Effector memory CD8-positive, alpha-beta T cell (primary cell): ENCODE measurements around the gene WDR82.

Experiments
- ATAC-seq: fragments of 150-1000 bp; cut with Tn5 transposase; replicated peaks from 2 replicates; pipeline ENCODE4 v1.10.0; 2021; ENCODE audit warnings: mild to moderate bottlenecking, moderate library complexity
- DNase-seq, 3 experiments: peaks; one replicate each; pipeline ENCODE4 v3.0.0; 2021
- H3K27ac Mint-ChIP-seq, 2 donors: one replicate each; pipeline ENCODE4 v1.8.0; 2022; ENCODE audit warnings: mild to moderate bottlenecking in 2 of 2, mixed read lengths in 2 of 2, moderate library complexity in 2 of 2
- H3K27me3 Mint-ChIP-seq, 2 donors: one replicate each; pipeline ENCODE4 v1.8.0; 2022; ENCODE audit warnings: mixed read lengths in 2 of 2
- H3K36me3 Mint-ChIP-seq: one replicate; pipeline ENCODE4 v1.8.0; 2022; ENCODE audit warnings: mild to moderate bottlenecking, moderate library complexity, mixed read lengths; ENCODE audit not compliant: insufficient read depth
- H3K4me1 Mint-ChIP-seq, 2 donors: one replicate each; pipeline ENCODE4 v1.8.0; 2022; ENCODE audit warnings: low read depth in 2 of 2, mixed read lengths in 2 of 2
- H3K4me3 Mint-ChIP-seq, 2 donors: one replicate each; pipeline ENCODE4 v1.8.0; 2022; ENCODE audit warnings: mild to moderate bottlenecking in 2 of 2, mixed read lengths in 2 of 2, moderate library complexity in 2 of 2
- H3K9me3 Mint-ChIP-seq, 2 donors: one replicate each; pipeline ENCODE4 v1.8.0; 2022; ENCODE audit warnings: mixed read lengths in 2 of 2

The WDR82 gene

DNA sequence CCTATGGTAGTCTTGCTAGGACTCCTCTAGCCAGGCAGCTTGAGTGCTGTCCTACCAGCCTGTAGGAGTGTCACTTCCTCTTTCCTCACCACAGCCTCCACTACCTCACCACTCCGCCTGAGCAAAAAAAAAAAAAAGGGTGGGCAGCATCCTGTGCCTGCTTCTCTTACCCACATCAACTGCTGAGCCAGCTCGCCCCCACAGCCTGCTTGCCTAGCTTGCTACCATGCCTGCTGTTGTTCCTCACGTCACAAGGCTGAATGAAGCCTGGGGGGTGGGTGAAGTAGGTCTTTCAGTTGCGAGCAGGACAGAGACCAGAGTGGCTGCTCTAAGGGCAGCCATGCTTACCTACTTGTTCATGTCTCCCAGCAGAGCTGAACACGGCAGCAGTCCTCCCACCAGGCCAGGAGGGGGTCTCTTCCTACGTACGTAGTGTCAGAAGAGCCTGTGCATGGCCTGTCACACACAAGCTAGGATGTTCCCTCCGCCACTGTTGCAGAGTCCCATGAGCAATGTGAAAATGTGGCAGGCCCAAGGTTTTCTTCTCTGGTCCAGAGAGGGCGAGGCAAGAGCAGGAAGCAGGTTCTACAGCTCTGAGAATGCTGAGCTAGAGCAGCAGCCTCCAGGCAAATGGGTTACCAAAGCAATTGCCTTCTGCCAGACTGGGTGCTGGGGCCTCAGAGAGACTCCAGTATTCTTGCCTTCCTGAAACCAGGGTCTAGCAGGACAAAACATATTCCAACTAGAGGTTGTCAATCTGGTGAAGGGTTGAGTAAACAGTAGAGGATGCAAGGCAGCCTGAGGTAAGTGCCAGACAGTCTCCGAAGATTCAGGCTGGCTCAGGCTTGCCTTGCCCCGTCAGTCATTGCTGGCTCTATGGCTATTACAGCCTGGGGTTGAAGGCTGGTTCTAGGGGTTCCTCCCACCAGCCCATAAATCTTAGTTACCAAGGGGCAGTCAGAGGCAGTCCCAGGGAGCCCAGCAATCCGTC, 24.8 kb downstream of the WDR82 start:
- H3K4me1 Mint-ChIP-seq: peaks cover 49 to 62% of the 10 kb centered on the region in 2 donors
- H3K27me3 Mint-ChIP-seq: no peaks in the 10 kb centered on the region
- DNase-seq (peak; percentile 79 to 84 (median 82)), ATAC-seq (peak; percentile 90)
- peak overlapping the region; percentile 83 to 86 for H3K4me3 Mint-ChIP-seq
- peaks cover 88% of the 10 kb centered on the region for H3K36me3 Mint-ChIP-seq
- H3K9me3 Mint-ChIP-seq: no peaks in the 10 kb centered on the region
- peak overlapping the region; percentile 95 to 98 for H3K27ac Mint-ChIP-seq

DNA sequence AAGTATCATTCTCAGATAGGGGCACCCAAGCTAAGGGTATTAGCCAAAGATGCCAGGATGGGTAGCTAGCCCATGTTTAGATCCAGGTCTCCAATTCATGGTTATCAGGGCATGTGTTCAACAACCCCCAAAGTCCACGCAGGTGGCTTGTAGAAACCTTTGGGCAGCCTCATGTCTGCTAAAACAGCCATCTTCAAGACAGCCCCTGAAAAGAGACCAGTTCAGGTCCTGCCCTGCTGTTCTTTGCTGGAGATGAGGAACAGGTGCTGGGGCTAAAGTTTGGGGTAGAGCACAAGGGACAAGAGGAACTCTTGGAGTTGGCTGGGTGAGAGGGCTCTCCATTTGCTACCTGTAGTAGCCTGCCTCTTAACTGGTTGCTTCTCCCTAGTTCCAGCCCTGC, 28.3 kb downstream of the WDR82 start:
- Mint-ChIP-seq H3K4me1 (peaks cover 65 to 67% of the 10 kb centered on the region in 2 donors), H3K27me3 (no peaks in the 10 kb centered on the region), H3K4me3 (peak overlapping the region in 1 of 2 donors; percentile 11), H3K9me3 (no peaks in the 10 kb centered on the region), H3K36me3 (peaks cover 80% of the 10 kb centered on the region), H3K27ac (peak overlapping the region; percentile 35 to 94)
- DNase-seq (no peak), ATAC-seq (no peak)

DNA sequence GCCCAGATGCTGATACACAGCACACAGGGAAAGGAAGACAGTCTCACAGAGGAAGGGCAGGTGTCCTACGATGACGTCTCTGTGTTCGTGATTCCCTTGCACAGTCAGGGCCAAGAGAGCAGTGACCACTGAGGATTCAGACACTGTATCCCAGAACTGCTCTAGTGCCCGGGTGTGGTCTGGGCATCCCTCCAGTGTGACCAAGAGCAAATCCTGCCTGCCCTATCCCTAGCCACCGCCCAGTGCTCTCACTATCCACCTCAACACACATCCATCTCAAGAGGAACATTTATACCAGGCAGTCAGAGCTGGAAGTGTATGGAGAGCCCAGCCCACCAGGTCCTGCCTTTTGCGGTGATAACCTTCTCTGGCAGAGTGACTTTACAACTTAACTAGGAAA, 28.8 kb downstream of the WDR82 start:
- Mint-ChIP-seq H3K4me1 (peaks cover 70 to 71% of the 10 kb centered on the region in 2 donors), H3K36me3 (peaks cover 77% of the 10 kb centered on the region), H3K27ac (peak overlapping the region; percentile 35 to 94), H3K27me3 (no peaks in the 10 kb centered on the region), H3K4me3 (no peak overlapping the region), H3K9me3 (no peaks in the 10 kb centered on the region)
- ATAC-seq: no peak
- DNase-seq: no peak

DNA sequence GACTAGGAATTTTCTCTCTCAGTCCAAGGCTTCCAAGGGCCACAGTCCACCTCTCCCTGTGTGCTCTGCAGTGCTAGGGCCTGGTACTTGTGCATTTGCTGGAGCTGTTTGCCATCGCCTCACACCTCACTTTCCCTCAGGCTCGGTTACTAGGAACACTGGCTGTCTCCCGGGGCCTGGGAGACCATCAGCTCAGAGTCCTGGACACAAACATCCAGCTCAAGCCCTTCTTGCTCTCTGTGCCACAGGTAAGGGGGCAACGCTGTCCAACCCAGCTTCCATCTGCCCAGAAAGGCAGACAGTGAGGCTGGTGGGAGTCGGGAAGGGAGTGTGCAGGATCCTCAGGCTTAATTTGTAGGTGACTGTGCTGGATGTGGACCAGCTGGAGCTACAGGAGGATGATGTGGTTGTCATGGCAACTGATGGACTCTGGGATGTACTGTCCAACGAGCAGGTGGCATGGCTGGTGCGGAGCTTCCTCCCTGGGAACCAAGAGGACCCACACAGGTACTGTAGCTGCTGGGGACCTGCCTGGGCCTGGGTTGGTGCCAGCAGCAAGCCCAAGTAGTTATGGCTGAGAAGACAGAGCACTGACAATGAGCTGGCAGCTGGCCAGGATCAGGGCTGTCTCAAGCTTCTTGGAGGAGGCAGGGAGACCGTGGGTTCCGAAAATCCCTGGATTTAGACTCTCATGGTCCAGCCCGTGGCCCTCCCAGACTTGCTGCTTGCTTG, 29.5 kb downstream of the WDR82 start:
- no peak for ATAC-seq
- no peak for DNase-seq
- Mint-ChIP-seq H3K27ac (peak overlapping the region; percentile 92 to 94), H3K36me3 (peaks cover 71% of the 10 kb centered on the region), H3K9me3 (no peaks in the 10 kb centered on the region), H3K4me1 (peaks cover 69 to 71% of the 10 kb centered on the region in 2 donors), H3K4me3 (peak overlapping the region in 1 of 2 donors; percentile 91), H3K27me3 (no peaks in the 10 kb centered on the region)

DNA sequence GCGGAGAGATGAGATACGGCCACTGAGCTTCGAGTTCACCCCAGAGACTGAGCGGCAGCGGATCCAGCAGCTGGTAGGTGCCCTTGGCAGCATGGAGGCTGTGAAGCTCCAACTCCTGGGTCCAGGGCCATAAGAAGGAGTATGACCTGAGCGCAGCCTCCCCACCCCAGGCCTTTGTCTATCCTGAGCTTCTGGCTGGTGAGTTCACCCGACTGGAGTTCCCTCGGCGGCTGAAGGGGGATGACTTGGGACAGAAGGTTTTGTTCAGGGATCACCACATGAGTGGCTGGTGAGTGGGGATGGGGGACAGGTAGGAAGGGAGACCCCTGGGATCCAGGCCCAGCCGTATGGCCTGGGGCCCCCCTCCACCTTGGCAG, 30.3 kb downstream of the WDR82 start:
- H3K36me3 Mint-ChIP-seq: peaks cover 63% of the 10 kb centered on the region

DNA sequence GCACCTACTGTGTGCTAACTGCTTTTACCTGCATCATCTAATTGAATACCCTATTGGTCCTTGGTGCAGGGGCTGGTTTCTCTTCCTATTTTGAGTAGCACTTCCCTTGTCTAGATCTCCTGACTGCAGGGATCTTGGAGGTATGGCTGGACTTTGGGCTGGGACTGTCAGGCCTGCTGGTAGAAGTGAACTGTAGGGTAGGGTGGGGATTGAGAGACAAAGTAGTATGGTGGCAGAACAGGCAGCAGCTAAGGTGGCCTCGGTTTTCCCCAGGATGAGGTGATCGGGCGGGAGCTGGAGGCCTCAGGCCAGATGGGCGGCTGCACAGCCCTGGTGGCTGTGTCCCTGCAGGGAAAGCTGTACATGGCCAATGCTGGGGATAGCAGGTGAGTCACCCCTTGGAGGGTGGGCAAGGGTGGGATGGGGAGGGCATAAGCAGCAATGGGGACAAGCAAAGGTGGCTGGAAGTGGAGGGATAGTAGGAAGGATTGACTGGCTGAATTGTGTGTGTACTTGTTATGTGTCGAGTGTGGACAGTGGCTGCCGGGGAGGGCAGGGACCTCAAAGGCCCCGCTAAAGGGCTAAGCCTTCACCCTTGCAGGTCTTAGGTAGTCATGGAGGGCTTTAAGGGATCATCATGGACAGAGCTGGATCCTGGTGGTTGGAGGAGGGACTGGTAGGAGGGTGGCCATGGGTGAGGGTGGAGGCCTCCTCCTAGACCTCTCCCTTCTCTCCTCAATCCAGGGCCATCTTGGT, 30.9 kb downstream of the WDR82 start:
- Mint-ChIP-seq H3K27me3 (no peaks in the 10 kb centered on the region), H3K27ac (peak overlapping the region; percentile 92 to 94), H3K36me3 (peaks cover 57% of the 10 kb centered on the region), H3K9me3 (no peaks in the 10 kb centered on the region), H3K4me3 (peak overlapping the region; percentile 82 to 91), H3K4me1 (peaks cover 59 to 67% of the 10 kb centered on the region in 2 donors)
- no peak for ATAC-seq
- DNase-seq: no peak

More for the DNA sequence above, 30.3 kb downstream of the WDR82 start:
- ATAC-seq (no peak), DNase-seq (no peak)
- Mint-ChIP-seq H3K4me3 (peak overlapping the region; percentile 82 to 91), H3K9me3 (no peaks in the 10 kb centered on the region), H3K4me1 (peaks cover 64 to 69% of the 10 kb centered on the region in 2 donors), H3K27me3 (no peaks in the 10 kb centered on the region), H3K27ac (peak overlapping the region; percentile 92 to 94)

DNA sequence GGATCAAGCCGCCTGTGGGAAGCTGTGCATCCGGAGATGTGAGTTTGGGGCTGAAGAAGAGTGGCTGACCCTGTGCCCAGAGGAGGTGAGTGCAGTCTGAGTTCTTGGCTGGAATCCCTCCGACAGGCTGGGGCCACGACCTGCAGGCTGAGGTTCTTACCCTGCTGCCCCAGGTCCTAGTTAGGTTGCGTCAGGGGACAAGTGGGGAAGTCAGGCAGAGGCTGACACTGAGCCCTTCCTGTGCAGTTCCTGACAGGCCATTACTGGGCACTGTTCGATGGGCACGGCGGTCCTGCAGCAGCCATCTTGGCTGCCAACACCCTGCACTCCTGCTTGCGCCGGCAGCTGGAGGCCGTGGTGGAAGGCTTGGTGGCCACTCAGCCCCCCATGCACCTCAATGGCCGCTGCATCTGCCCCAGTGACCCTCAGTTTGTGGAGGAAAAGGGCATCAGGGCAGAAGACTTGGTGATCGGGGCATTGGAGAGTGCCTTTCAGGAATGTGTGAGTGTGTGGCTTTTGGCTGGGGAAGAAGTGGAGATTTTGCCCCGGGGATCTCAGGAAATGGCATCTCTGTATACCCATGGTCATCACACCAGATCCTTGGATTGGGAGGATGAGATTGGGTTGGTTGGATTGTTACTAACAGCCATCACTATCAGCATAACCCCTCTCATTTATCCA, 31.6 kb downstream of the WDR82 start:
- Mint-ChIP-seq H3K4me1 (peaks cover 56 to 60% of the 10 kb centered on the region in 2 donors), H3K27me3 (no peaks in the 10 kb centered on the region), H3K4me3 (peak overlapping the region; percentile 82 to 91), H3K9me3 (no peaks in the 10 kb centered on the region), H3K27ac (peak overlapping the region; percentile 92 to 94), H3K36me3 (peaks cover 50% of the 10 kb centered on the region)
- DNase-seq (no peak), ATAC-seq (no peak)

DNA sequence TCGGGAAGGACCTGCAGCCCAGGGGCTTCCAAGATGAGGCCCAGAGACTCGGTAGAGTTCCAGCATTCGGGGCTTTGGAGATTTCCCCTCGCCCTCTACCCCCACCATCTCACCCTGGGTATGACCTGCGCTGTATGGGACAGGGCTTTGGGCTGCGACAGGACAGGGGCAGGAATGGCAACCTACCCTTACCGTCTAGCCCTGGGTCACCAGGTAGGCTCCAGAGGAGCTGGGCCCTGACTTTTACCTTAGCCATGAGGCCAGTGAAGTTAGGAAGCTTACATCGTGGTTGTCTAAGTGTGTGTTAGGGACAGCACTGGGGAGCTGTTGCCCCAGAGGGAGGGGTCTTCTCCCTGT, 32.2 kb downstream of the WDR82 start:
- no peaks in the 10 kb centered on the region for H3K27me3 Mint-ChIP-seq
- peaks cover 56 to 64% of the 10 kb centered on the region in 2 donors for H3K4me1 Mint-ChIP-seq
- DNase-seq (peak in 1 of 3 experiments; percentile 32), ATAC-seq (peak; percentile 22)
- H3K4me3 Mint-ChIP-seq: peak overlapping the region; percentile 82 to 91
- peaks cover 44% of the 10 kb centered on the region for H3K36me3 Mint-ChIP-seq
- no peaks in the 10 kb centered on the region for H3K9me3 Mint-ChIP-seq
- peak overlapping the region; percentile 92 to 94 for H3K27ac Mint-ChIP-seq

DNA sequence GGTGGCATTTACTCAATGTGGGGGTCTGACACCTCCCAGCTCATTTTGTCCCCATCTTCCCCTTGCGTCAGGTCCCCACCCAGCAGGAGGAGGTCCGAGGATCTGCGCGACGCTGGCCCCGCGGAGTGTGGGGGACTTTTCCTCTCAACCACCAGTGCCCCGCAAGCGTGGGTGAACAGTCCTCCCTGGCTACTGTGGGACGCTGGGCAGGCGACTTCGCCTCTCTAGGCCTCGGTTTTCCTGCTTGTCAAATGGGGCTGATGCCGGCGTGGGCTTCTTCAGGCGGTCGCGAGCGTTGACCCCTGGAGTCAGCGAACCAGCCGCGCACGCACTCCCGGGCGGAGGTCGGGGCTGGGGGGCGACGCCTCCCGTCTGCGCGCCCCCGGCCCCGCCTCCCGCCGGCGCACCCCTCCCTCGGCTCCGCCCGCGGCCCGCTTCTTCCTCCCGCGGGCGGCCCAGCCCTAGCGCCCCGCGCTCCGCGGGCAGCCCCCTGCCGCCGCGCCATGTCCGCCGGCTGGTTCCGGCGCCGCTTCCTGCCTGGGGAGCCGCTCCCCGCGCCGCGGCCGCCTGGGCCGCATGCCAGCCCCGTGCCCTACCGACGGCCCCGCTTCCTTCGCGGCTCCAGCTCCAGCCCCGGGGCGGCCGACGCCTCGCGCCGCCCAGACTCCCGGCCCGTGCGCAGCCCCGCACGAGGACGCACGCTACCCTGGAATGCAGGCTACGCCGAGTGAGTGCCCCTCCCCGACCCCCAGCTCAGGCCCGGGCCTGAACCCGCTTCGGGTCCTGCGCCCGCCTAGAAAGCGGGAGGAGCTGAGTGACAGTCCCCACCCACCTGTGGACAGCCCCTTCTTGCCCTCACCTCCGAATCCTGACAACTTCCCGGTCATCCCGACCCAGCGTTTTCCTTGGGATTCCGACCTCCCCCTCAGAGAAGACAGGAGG, 32.9 kb downstream of the WDR82 start, which contains the start of gene PPM1M:
PPM1M (plus strand) TSS at position 438 of the 942 bp plus-strand sequence; CDS start at position 504, 66 bp downstream.
- Mint-ChIP-seq H3K27ac (peak within 1 kb of the TSS; percentile 92 to 94), H3K27me3 (no peaks in the 10 kb centered on the region), H3K4me1 (peaks cover 62 to 68% of the 10 kb centered on the region in 2 donors), H3K9me3 (no peaks in the 10 kb centered on the region), H3K4me3 (peak within 1 kb of the TSS; percentile 82 to 91), H3K36me3 (peaks cover 37% of the 10 kb centered on the region)
- peak; percentile 62 to 72 (median 63) for DNase-seq
- ATAC-seq: peak; percentile 74

DNA sequence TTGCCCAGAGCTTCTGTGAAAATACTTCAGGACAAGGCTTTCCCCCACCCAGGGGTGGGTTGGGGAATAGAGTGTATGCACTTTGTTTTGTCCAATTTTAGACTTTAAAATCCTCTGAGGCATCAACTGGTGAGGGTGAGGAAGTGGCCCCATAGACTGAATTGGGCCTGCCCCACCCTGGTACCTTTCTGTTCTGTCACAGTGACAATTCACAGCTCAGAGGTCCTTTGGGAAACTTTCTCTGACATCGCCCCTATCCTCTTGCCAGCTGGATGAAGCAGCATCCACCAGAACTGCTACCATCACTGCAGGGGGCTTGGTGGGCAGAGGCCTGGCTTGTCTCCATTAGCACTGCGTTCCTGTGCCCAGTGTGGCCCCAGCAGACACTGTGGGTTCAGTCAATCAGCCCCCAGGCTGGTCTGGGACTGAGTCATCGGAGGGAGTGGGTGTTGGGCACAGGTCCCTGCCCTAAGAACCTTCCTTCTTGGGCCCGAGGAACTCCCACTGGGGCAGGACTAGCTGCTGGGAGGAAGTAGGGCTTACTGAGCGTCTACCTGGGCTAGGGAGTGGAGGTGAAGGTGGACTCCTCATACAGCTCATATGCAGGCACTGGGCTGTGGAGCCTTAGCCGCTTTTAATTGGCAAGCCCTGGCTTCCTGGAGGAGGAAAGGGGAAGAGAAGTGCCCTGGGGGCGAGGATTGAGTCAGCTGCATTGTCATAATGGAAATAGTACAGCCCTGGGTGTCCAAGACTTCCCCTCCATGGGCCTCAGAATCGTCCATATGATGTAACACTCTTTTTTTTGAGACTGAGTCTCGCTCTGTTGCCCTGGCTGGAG, 34.4 kb downstream of the WDR82 start:
- Mint-ChIP-seq H3K27ac (peak overlapping the region; percentile 91 to 92), H3K4me1 (peaks cover 62 to 71% of the 10 kb centered on the region in 2 donors), H3K9me3 (no peaks in the 10 kb centered on the region), H3K27me3 (no peaks in the 10 kb centered on the region), H3K36me3 (peaks cover 38% of the 10 kb centered on the region), H3K4me3 (peak overlapping the region; percentile 76 to 91)
- no peak for ATAC-seq
- no peak for DNase-seq

DNA sequence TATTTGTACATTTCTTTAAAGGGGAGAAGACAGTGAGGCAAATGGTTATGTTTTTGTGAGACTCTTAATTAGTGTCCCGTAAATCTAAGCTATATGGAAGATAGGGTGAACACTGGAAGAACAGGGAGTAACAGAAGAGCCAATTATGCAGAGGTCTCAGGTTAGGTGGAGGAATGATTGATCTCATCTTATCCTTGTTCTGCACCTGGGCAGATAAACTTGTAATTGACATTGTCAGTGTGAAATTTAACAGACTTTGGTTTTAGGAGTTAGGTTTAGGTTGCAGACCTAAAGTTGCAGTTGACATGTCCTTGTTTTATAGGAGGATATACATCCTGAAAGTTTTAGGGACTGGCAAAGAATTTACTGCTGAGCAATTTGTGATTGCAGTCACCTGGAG, 36.4 kb downstream of the WDR82 start:
- Mint-ChIP-seq H3K4me1 (peaks cover 56 to 64% of the 10 kb centered on the region in 2 donors), H3K9me3 (no peaks in the 10 kb centered on the region), H3K27ac (no peak overlapping the region), H3K27me3 (no peaks in the 10 kb centered on the region), H3K4me3 (no peak overlapping the region), H3K36me3 (peaks cover 34% of the 10 kb centered on the region)
- no peak for DNase-seq
- no peak for ATAC-seq
